Parathyroid adenoma (tissue), 2 donors: ENCODE results near the gene IL11RA.
A peak's percentile ranks its signal among the peaks of the same experiment; 100 is the strongest.

Experiments used
- H2AFZ ChIP-seq: fragments of 300-600 bp; sonication (generic); one replicate; pipeline ENCODE4 v1.7.0; 2017; ENCODE audit warnings: antibody characterized with exemption, mild to moderate bottlenecking
- H3K27ac ChIP-seq: fragments of 300-600 bp; sonication (generic); one replicate; pipeline ENCODE4 v1.7.0; 2017
- H3K27me3 ChIP-seq: fragments of 300-600 bp; sonication (generic); one replicate; pipeline ENCODE4 v1.7.0; 2017; ENCODE audit warnings: low read length; ENCODE audit not compliant: control insufficient read depth, insufficient read depth
- H3K36me3 ChIP-seq: fragments of 300-600 bp; sonication (generic); one replicate; pipeline ENCODE4 v1.7.0; 2017; ENCODE audit warnings: low read length; ENCODE audit not compliant: control insufficient read depth, insufficient read depth
- H3K4me1 ChIP-seq: fragments of 300-600 bp; sonication (generic); one replicate; pipeline ENCODE4 v1.7.0; 2017; ENCODE audit warnings: control low read depth
- H3K4me2 ChIP-seq: fragments of 300-600 bp; sonication (generic); one replicate; pipeline ENCODE4 v1.7.0; 2017; ENCODE audit warnings: low read length
- H3K4me3 ChIP-seq: fragments of 300-600 bp; sonication (generic); one replicate; pipeline ENCODE4 v1.7.0; 2017; ENCODE audit warnings: low read depth, low read length
- H3K79me2 ChIP-seq: fragments of 300-600 bp; sonication (generic); one replicate; pipeline ENCODE4 v1.7.0; 2017; ENCODE audit warnings: control low read depth
- H3K9ac ChIP-seq: fragments of 300-600 bp; sonication (generic); one replicate; pipeline ENCODE4 v1.7.0; 2017; ENCODE audit warnings: mild to moderate bottlenecking
- H3K9me3 ChIP-seq: fragments of 300-600 bp; sonication (generic); one replicate; pipeline ENCODE4 v1.7.0; 2017; ENCODE audit warnings: low read length; ENCODE audit not compliant: control insufficient read depth
- CTCF ChIP-seq: fragments of 300-600 bp; sonication (generic); IDR thresholded peaks from one replicate; pipeline ENCODE4 v1.7.0; 2017; ENCODE audit warnings: antibody characterized with exemption, mild to moderate bottlenecking
- donor health status: primary hyperparathyroidism.

Gene IL11RA

GRCh38 chr9:34652602-34653000 lies 616 bp downstream of the IL11RA start:
- no peak for TF ChIP-seq CTCF
- no peak overlapping the region for H3K9ac ChIP-seq
- peak overlapping the region; percentile 64 for H3K27ac ChIP-seq
- H3K9me3 ChIP-seq = no peaks in the 10 kb centered on the region
- H3K27me3 ChIP-seq = no peaks in the 10 kb centered on the region
- H3K4me2 ChIP-seq = peak overlapping the region; percentile 62
- H2AFZ ChIP-seq = peak overlapping the region; percentile 65
- H3K4me3 ChIP-seq = peak overlapping the region; percentile 48
- peaks cover 10% of the 10 kb centered on the region for H3K4me1 ChIP-seq
- no peaks in the 10 kb centered on the region for H3K36me3 ChIP-seq
- peaks cover 3% of the 10 kb centered on the region for H3K79me2 ChIP-seq

GRCh38 chr9:34653151-34654072 lies 1.4 kb downstream of the IL11RA start:
- Histone ChIP-seq H3K27me3 (no peaks in the 10 kb centered on the region), H3K36me3 (no peaks in the 10 kb centered on the region), H2AFZ (no peak overlapping the region), H3K9me3 (no peaks in the 10 kb centered on the region), H3K4me2 (peak overlapping the region; percentile 62), H3K9ac (no peak overlapping the region), H3K4me1 (peaks cover 8% of the 10 kb centered on the region), H3K4me3 (no peak overlapping the region), H3K79me2 (no peaks in the 10 kb centered on the region), H3K27ac (peak overlapping the region; percentile 64)
- TF ChIP-seq CTCF = no peak

- Histone ChIP-seq H3K27me3 (no peaks in the 10 kb centered on the region), H3K27ac (peak overlapping the region; percentile 32), H3K79me2 (no peaks in the 10 kb centered on the region), H3K9ac (no peak overlapping the region), H3K4me3 (no peak overlapping the region), H3K4me2 (no peak overlapping the region), H3K9me3 (no peaks in the 10 kb centered on the region), H3K4me1 (peaks cover 8% of the 10 kb centered on the region), H2AFZ (no peak overlapping the region), H3K36me3 (no peaks in the 10 kb centered on the region)
- no peak for TF ChIP-seq CTCF
Observed at GRCh38 chr9:34654323-34655051, 2.5 kb downstream of the IL11RA start.

- H3K9ac ChIP-seq = no peak overlapping the region
- no peak for TF ChIP-seq CTCF
- no peaks in the 10 kb centered on the region for H3K9me3 ChIP-seq
- H3K36me3 ChIP-seq = no peaks in the 10 kb centered on the region
- H3K4me1 ChIP-seq = peaks cover 8% of the 10 kb centered on the region
- H3K79me2 ChIP-seq = no peaks in the 10 kb centered on the region
- no peak overlapping the region for H3K27ac ChIP-seq
- no peak overlapping the region for H3K4me2 ChIP-seq
- no peak overlapping the region for H2AFZ ChIP-seq
- H3K27me3 ChIP-seq = no peaks in the 10 kb centered on the region
- H3K4me3 ChIP-seq = no peak overlapping the region
Observed at GRCh38 chr9:34655394-34655793, 3.4 kb downstream of the IL11RA start.
